Measurements from ENCODE around the gene RASSF9. TPM values are rescaled to one million over a fixed set of nuclear protein-coding genes. Genes with fewer than 3 reads are reported as not detected.

The RASSF9 gene
- total RNA-seq, 4 donors from 2014 or later = 0.55 to 0.79 TPM; not detected in 2

- 60 to 90% methylated on average over 2 of the region's 2 CpGs for WGBS, 2 donors (ENCODE audit: low coverage in 1 of 2)
- in situ Hi-C loops (cut with MboI; ENCODE audit: low pct_ligation_motif_present in 1 of 4, low pct_unique_long_range_greater_than_20kb in 1 of 4, low sequenced_read_pairs in 3 of 4) (no loop called here), intact Hi-C loops (cut with DNase I; ENCODE audit: low total_unique reads) (no loop called here)
- no peak overlapping the region for H3K27ac ChIP-seq
- H3K36me3 ChIP-seq = no peaks in the 10 kb centered on the region
- DNase-seq = no peak
- no peak for TF ChIP-seq POLR2AphosphoS5 (IDR thresholded peaks at IDR 0.05)
- TF ChIP-seq, protein P1, sequence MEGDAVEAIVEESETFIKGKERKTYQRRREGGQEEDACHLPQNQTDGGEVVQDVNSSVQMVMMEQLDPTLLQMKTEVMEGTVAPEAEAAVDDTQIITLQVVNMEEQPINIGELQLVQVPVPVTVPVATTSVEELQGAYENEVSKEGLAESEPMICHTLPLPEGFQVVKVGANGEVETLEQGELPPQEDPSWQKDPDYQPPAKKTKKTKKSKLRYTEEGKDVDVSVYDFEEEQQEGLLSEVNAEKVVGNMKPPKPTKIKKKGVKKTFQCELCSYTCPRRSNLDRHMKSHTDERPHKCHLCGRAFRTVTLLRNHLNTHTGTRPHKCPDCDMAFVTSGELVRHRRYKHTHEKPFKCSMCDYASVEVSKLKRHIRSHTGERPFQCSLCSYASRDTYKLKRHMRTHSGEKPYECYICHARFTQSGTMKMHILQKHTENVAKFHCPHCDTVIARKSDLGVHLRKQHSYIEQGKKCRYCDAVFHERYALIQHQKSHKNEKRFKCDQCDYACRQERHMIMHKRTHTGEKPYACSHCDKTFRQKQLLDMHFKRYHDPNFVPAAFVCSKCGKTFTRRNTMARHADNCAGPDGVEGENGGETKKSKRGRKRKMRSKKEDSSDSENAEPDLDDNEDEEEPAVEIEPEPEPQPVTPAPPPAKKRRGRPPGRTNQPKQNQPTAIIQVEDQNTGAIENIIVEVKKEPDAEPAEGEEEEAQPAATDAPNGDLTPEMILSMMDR (IDR thresholded peaks at IDR 0.05) = no peak
- TF ChIP-seq POLR2A (IDR thresholded peaks at IDR 0.05) = no peak
- TF ChIP-seq EP300 (IDR thresholded peaks at IDR 0.05; ENCODE audit: low read depth) = no peak
- no peak overlapping the region for H3K4me3 ChIP-seq
- H3K9me3 ChIP-seq = no peaks in the 10 kb centered on the region
- no peaks in the 10 kb centered on the region for H3K27me3 ChIP-seq
- no peaks in the 10 kb centered on the region for H3K4me1 ChIP-seq
Measured at GRCh38 chr12:85803923-85804322, 32.3 kb downstream of the RASSF9 start.

DNA sequence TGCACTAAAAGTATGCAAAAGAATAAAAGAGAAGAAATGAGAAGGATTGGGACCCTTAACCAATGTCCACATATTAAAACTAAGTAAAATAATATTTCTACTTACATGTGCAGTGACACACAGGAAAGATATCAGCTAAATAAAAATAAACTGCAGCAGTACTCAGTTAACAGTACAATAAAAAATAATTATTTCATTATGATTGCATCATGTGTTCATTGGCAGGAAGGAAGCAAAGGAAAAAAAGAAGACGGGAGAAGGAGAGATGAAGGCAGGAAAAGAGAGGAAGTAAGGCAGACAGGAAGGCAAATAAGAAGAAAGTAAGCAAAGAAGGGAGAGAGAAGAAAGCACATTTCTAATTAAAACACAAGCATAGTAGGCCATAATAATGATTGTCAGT lies 33.0 kb downstream of the RASSF9 start:
- WGBS, 2 donors (ENCODE audit: low coverage in 1 of 2) = 32 to 43% methylated on average over 1 of the region's 1 CpG
- H3K4me1 ChIP-seq = no peaks in the 10 kb centered on the region
- H3K9me3 ChIP-seq = no peaks in the 10 kb centered on the region
- TF ChIP-seq, protein P1 (IDR thresholded peaks at IDR 0.05) = no peak
- TF ChIP-seq EP300 (IDR thresholded peaks at IDR 0.05; ENCODE audit: low read depth) (no peak), POLR2AphosphoS5 (IDR thresholded peaks at IDR 0.05) (no peak), POLR2A (IDR thresholded peaks at IDR 0.05) (no peak)
- in situ Hi-C loops (cut with MboI; ENCODE audit: low pct_ligation_motif_present in 1 of 4, low pct_unique_long_range_greater_than_20kb in 1 of 4, low sequenced_read_pairs in 3 of 4) (no loop called here), intact Hi-C loops (cut with DNase I; ENCODE audit: low total_unique reads) (no loop called here)
- no peaks in the 10 kb centered on the region for H3K27me3 ChIP-seq
- H3K4me3 ChIP-seq = no peak overlapping the region
- H3K36me3 ChIP-seq = no peaks in the 10 kb centered on the region
- H3K27ac ChIP-seq = no peak overlapping the region
- DNase-seq = no peak

DNA sequence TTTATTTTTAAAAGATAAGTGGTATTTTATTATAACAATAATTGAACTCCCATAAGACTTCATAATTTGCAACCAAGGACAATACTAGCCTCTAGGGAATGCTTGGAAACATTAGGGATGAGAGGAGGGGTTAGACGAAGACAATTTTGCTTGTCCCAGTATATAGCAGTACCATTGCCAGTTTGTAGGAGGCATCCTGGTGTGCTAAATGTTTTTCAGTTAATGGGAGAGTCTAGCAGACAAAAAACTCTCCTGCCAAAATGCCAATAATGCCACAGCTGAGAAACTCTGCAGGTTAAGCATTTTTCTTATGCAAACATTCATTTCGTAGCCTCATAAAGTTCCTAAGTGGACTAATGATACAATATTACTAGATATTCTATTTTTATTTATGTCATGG lies 38.1 kb downstream of the RASSF9 start:
- Histone ChIP-seq H3K36me3 (no peaks in the 10 kb centered on the region), H3K4me3 (no peak overlapping the region), H3K27me3 (no peaks in the 10 kb centered on the region), H3K9me3 (no peaks in the 10 kb centered on the region), H3K27ac (no peak overlapping the region), H3K4me1 (no peaks in the 10 kb centered on the region)
- WGBS, 2 donors (ENCODE audit: low coverage in 1 of 2) = 66 to 67% methylated on average over 2 of the region's 2 CpGs
- intact Hi-C loops (cut with DNase I; ENCODE audit: low total_unique reads) (no loop called here), in situ Hi-C loops (cut with MboI; ENCODE audit: low pct_ligation_motif_present in 1 of 4, low pct_unique_long_range_greater_than_20kb in 1 of 4, low sequenced_read_pairs in 3 of 4) (no loop called here)
- TF ChIP-seq POLR2A (IDR thresholded peaks at IDR 0.05) = no peak
- TF ChIP-seq, protein P1 (IDR thresholded peaks at IDR 0.05) = no peak
- no peak for TF ChIP-seq EP300 (IDR thresholded peaks at IDR 0.05; ENCODE audit: low read depth)
- no peak for TF ChIP-seq POLR2AphosphoS5 (IDR thresholded peaks at IDR 0.05)
- DNase-seq = no peak

DNA sequence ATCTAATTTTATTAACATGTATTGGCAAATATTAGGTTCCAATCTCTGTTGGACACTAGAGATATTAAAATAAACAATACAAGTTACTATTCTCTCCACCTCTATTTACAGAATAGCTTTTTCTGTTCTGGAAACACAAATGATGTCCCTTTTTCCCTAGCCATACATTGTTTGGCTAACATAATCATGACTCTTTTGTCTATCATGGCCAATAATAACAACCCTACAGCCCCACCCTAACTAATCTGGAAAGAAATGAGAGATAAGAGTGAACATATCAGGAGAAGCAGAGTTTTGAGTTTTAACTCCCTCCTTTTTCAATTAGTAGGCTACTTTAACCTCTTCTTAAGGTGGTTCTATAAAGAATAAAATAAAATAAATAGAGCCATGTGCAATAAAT lies 40.2 kb downstream of the RASSF9 start:
- DNase-seq = no peak
- Histone ChIP-seq H3K9me3 (no peaks in the 10 kb centered on the region), H3K4me1 (no peaks in the 10 kb centered on the region), H3K36me3 (no peaks in the 10 kb centered on the region), H3K4me3 (no peak overlapping the region), H3K27me3 (no peaks in the 10 kb centered on the region), H3K27ac (no peak overlapping the region)
- no peak for TF ChIP-seq POLR2A (IDR thresholded peaks at IDR 0.05)
- no peak for TF ChIP-seq POLR2AphosphoS5 (IDR thresholded peaks at IDR 0.05)
- TF ChIP-seq EP300 (IDR thresholded peaks at IDR 0.05; ENCODE audit: low read depth) = no peak
- TF ChIP-seq, protein P1 (IDR thresholded peaks at IDR 0.05) = no peak
- intact Hi-C loops (cut with DNase I; ENCODE audit: low total_unique reads) = no loop called here
- in situ Hi-C loops (cut with MboI; ENCODE audit: low pct_ligation_motif_present in 1 of 4, low pct_unique_long_range_greater_than_20kb in 1 of 4, low sequenced_read_pairs in 3 of 4) = no loop called here

All from transverse colon (tissue), 4 donors.